Brain pericyte (primary cell): ENCODE data around the gene TSPAN11.
"Not testable (repeated sequence)": the region's sequence is repeated elsewhere in the genome, so short reads cannot be mapped to it uniquely, and the experiment has no call there.

Experiments used
- DNase-seq: peaks from one replicate; pipeline ENCODE4 v3.0.0-alpha.2; 2012; ENCODE audit warnings: low read depth, low spot score

TSPAN11 gene

DNA sequence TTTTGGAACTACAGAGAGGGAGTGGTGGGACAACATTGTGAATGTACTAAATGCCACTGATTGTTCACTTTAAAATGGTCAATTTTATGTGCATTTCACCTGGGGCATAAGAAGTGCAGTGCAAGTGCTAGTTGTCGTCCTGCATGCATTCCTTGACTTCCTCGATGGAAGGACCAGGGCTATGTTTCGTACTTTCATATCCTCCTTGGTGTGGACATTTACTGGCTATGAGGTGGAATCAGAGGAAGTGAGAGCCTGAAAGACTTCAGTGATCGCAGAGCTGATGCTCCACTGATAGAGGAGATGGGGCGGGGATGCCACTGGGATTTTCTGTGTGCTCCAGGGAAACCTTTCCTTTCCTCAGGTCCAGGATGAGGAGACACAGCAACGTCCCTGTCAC, 93.0 kb downstream of the TSPAN11 start:
- no peak for DNase-seq

DNA sequence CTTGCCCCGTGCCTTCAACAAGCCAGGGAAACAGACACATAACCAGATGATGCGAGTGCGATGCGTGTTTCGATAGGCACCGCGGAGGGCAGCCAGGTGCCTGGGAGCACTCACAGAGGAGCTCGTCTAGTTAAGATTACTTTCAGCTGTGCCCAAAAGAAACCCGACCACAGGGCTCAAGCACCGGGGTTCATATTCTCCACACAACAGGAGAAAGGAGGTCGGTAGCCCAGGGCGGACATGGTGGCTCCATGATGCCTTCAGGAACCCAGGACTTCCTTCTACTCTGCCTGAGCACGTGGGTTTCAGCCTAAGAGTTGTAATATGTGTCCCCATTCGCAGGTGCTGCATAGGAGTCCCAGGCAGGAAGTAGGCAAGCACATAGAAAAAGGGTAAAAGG, 93.4 kb downstream of the TSPAN11 start:
- DNase-seq = no peak

DNA sequence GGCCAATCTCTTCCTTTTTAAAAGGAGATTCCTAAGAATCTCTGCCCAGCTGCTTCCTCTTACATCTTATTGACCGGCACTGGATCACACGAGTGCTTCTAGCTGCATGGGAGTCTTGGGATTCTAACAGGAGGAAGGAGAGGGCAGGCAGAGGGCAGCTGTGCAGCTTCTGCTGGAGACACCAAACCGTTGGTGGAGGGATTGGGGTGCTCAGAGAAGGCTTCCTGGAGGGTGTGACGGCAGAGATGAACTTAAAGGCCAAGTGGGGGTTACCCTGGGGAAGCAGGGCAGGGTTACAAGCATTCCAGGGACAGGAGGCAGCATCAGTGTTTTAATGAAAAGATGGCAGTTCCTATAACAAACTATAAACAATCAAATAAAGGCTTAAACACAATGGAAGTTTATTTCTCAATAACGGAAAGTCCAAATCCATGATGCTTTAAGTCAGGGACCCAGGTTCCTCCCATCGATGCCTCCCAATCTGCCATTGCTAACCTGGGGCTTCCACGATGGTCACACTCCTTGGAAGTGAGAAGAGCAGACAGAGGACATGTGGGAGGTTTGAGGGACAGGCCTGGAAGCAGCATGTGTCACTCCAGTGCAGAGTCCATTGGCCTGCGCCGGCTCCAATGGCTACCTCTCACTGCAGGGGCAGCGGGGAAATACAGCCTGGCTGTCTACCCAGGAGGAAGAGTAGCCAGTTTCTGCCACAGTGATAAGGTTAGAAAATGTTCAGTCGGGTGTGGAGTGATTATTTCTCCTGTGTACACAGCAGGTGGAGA, 94.0 kb downstream of the TSPAN11 start:
- DNase-seq = no peak

DNA sequence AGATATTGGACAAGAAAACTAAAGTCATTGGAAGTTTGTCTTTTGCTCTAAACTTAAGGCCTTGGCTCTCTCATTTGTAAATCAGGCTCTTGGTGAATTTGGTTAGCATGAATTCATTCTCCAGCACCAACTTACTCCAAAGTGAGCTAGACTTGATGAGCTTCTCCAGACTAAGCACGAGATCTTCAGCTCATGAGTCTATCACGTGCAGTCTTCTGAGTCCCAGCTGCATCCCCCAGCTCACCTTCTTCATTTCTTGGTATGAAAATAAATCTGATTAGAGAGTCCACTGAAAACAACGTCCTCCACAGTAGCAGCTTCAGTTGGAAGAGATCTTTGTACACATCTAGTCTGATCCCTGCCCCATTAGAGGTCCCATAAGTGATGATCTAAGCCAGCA, 94.6 kb downstream of the TSPAN11 start:
- no peak for DNase-seq

DNA sequence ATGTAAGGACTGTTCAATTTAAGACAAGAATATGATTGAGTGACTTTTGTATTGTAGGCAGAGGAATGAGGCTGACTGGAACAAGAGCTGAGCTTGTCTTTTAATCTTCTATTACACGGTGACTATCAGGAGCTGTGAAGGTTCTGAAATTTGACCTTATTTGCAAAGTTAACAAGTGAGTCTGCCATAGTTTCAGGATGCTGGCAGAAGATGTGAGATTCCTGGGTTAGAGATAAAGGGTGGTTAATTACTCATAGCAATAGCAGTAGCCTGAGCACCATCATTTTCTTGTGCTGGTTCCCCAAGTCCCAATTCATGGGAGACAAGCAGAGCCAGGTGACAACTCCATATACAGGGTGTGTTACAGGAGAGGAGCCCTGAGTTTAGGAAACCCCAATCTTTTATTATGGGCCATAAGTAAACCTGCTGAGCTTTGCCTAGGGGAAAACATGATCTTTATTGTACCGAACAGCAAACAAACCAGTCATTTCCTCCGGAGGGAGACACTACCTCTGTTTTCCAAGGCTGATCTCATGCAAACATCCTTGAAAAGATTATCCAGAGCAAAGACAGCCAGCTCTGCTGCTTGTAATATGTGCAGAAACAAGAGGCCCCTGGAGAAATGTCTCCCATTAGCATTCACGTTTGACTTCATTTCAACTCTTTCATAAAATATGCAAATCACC, 95.4 kb downstream of the TSPAN11 start:
- DNase-seq = no peak

DNA sequence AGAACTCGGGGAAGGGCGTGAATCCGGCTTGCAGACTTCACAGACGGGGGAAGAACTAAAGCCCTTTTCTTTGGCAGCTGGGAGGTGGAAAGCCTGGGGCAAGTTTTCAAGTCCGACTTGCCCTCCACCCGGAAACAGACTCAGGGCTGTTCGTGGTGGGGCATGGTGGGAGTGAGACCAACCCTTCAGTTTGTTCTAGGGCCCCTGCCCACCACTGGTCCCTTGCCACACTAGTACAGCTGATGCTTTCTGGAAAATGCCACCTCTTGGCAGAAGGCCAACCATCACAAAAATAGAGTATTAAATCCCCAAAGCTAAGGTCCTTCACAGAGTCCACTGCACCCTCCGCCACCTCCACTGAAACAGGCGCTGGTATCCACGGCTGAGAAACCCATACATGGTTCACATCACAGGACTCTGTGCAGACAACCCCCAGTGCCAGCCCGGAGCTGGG, 96.8 kb downstream of the TSPAN11 start:
- no peak for DNase-seq

DNA sequence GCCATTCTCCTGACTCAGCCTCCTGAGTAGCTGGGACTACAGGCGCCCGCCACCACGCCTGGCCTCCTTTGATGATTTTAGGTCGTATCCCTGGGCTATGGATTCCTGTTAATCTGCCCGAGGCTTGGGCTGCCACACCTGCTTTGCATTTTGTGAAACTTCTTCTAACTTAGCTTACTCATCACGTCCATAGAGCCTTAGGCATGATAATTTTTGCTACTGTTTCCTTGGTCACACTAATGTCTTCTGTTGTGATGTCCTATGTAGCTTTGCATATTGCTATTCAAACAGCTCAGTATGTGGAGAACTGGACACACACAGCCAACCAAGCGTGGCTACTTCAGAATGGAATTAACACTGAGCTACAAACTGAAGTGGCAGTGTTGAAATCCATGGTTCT, 99.7 kb downstream of the TSPAN11 start:
- DNase-seq = no peak

DNA sequence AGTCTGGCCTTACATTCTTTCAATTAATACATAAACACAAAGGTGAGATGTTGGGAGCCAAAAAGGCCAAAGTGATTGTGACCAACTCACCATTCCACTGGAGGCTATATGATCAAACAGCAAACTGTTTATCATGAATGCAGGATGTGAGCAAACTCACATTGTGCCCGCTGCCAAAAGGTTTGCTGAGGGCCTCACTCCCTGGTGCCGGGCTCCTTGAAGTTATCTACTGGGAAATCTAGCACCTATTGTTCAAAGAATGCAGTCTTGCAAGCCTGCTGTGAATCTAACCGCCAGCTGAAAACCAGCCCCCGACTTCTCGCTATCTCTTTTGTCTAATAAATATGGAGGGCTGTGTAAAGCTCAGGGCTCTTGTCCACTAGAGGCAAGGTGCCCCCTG, 100.5 kb downstream of the TSPAN11 start:
- DNase-seq = not testable (repeated sequence)

DNA sequence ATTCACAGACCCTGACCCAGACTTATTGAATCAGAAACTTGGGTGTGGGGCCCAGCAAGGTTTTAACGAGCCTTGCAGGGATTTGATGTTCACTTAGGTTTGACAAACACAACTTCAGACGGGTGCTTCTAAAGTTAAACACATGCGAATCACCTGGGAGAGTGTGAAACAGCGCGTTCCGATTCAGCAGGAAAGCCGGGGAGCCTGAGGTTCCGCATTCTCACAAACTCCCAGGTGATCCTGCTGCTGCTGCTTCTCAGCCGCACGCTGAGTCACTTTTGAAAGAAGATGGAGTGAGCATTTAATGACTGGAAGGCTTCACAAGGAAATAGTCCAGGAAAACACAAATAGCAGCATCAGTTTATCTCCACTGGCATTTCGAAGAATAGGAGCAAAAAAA, 102.9 kb downstream of the TSPAN11 start:
- no peak for DNase-seq

DNA sequence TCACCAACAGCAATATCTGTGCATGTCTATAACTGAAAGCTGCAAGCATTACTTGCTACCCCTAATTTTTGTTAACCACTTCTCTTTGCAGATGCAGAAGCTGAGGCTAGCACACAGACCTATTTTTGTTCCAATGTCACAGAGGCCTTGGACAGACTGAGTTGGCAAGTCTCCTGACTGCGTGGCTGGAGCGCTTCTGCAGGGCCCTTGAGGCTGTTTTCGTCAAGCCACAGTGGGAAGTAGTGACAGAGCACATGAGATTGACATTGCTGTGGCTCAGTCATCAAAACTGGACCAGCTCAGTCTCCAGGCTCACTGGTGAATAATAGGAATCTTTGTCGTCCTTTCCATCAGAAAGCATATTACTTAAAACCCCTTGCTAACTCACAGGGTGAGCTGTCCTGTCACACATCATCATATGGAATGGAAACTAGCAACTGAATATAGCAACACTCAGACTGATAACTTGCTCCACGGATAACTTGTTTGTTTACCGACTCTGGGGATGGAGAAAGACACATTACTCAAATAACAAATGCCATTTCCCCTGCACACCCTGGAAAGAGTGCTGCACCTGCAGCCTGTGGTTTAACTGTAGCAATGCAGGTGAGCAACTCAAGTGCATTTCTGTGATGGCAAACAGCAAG, 103.5 kb downstream of the TSPAN11 start:
- DNase-seq = no peak

DNA sequence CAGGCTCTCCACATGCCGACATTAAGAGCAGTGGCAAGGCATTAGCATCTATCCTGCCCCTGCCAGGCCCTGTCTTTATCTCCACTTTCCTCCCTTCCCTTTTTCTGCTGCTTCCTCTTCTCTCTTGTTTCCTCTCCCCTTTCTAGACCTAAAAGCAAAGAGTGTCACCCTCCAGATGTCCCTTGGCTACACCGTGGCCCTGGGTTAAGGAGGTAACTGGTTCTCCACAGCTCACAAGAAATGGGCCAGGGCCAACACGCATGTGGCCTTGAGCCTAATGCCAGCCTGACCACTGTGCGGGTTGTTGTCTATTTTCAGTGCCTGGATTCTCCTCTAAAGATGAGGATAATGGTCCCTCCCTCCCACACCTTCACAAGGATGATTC, 105.4 kb downstream of the TSPAN11 start:
- no peak for DNase-seq

DNA sequence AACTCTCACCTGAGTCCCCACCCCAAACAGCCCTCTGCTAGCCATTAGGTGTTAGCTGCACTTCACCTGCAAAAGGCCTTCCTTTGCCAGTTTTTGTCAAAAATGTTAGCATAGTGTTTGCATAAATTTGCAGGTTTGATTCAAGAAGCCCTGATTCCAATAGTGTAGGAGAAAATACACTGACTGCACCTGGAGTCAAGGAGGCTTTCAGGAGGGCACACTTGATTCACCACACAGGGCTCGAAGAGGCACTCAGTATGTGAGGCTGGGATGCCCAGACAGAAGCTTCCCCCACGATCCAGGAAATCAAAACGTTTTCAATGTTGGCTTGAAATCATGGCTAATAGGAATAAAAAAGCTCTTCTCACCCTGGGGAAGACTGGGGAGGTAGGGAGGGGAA, 106.6 kb downstream of the TSPAN11 start:
- no peak for DNase-seq

DNA sequence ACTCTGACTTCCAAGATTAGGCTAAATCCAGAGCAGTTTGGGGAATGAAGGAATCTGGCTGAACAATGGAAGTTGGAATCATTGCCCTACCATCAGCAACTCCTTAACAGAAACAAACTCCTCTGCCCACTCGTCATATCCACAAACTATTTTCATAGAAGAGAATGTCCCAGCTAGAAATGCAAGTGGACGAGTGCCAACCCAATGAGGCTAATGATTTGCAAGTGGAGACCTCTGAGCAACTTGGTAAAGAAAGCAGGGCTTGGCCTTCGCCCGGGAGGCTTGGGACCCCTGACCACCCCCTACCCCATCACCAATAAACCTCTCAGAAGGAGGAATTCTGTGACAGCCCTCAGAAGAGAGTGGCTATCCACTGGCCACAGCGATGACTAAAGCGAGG, 107.1 kb downstream of the TSPAN11 start:
- no peak for DNase-seq

DNA sequence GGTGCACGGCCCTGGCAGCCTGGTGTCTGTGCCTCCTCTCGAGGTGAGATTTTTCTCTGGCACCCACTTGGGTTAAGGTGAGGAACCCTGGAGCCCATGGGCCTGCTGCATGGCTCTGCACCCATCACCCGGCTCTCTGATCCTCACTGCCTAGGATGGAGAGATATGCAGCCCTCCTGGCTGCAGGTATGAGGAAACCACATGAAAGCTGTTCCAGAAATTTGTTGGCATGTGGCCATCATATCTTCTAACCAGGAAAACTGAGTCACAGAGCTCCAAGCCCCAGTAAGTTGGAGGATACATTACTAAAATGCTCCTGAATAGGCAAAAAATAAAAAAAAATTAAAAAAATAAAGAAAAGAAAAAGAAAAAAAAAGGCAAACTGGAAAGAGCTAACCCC, 107.8 kb downstream of the TSPAN11 start:
- DNase-seq = no peak

DNA sequence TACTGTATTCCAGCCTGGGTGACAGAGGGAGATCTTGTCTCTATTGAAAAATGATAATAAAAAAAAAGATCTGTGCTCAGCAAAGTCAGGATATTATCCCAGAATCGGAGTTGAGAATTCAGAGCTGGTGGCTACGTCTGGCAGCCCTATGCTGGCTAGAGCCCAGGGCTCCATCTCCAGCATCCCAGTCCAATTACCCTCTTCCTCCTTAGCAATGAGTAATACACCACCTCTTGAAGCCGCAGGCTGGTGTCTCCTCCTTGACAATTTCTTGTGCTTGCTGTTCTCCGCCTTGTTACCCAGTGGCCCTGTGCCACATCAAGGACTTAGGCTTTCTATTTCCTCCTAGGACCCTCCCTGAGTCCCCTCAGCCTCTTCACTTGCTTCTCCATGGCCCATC, 108.7 kb downstream of the TSPAN11 start:
- DNase-seq = no peak

DNA sequence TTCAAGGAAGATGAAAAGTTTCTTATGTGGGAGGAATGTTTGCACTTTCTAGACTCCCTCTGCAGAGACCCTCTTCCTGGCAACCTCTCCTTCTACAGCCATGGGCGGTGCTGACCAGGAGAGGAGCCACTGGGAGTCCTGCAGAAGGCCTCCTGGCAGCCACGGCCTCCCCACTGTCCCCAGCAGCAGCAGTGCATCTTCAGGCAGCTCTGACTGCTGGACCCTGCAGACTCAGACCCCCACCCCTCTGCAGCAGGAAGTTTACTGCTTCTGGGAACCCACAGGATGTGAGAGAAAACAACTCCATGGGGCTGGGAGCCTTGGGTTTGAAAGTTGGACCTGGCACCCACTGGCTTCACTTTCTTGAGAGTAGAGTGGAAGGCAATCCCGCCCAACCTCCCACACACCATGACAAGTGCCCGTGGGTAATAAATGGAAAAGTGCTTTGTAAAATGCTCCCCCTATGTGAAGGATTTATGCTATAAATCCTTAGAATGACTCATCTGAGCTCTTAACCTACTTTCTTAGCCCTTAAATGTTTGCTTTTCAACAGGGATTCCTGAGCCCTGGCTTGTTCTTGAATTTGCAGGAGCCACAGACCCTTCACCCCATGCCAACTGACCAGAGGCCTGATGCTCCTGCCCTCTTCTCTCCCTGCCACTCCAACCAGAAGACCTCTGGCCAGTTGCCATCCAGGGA, 109.6 kb downstream of the TSPAN11 start:
- no peak for DNase-seq

DNA sequence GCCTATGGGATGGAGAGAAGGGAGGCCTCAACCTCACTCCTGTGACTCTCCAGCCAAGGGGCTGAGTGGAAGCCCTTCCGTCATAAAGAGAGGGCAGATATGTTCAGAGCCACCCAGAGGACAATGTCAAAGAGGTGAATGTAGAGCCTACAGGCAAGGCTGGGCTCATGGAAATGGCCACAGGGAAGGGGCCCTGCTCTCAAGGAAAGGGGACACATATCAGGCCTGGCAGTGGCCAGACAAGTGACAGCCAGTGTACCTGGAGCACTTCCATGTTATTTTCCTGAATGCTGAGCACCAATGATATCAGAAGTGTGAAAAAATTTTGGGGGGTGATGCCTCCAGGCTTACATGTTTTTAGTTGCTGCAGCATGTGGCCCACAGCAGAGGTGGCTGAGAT, 110.5 kb downstream of the TSPAN11 start:
- no peak for DNase-seq

DNA sequence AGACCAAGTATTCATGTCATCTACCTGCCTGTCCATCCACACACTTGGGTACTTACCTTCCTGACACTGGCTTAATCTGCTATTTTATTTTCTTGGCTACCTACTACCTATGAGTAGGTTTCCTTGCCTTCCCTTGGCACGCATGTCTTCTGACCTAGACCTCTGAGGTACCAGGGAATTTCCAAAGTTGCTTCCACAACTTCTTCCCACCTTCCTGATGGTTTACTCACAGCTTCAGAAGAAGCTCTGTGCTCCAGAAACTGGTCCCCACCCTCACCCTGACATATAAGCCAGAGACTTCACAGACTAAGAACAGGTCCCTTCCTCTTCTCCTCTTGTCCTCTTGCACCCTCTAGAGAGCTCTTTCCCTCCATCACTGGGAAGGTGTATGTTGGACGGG, 111.4 kb downstream of the TSPAN11 start:
- no peak for DNase-seq

DNA sequence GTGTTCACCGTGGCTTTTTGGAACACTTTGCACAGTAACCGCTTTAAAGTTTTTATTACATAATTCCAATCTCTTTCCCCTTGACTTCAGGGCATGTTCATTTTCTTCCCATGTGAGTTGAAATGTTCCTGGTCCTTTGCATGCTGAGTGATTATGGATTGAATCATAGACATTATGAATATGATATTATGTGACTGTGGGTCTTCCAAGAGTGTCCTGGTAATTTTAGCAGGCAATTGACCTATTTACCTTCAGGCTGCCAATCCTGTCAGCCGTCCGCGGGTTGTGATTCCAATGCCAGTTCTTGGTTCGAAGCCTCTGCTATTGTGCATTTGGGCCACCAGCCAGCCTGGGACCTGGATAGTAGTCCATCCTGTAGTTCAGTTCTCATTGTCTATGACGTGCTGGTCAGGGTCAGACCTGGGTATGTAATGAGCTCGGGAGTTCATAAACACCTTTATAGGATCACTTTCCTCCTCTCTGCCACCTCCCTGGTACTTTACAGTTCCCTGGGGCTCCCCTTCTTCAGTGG, 114.6 kb downstream of the TSPAN11 start:
- DNase-seq = no peak
